GM12874 (cell line): Measurements from ENCODE around the gene OR10G7.

Experiments used
- TF ChIP-seq, protein P1 (sequence below): IDR thresholded peaks from 2 replicates; pipeline ENCODE4 v1.5.1; 2011; ENCODE audit warnings: low read depth, mild to moderate bottlenecking, control low read depth, low read length, moderate library complexity; ENCODE audit not compliant: insufficient read depth

The OR10G7 gene

GRCh38 chr11:124071623-124071948, 30.5 kb upstream of the OR10G7 start:
- TF ChIP-seq, protein P1, sequence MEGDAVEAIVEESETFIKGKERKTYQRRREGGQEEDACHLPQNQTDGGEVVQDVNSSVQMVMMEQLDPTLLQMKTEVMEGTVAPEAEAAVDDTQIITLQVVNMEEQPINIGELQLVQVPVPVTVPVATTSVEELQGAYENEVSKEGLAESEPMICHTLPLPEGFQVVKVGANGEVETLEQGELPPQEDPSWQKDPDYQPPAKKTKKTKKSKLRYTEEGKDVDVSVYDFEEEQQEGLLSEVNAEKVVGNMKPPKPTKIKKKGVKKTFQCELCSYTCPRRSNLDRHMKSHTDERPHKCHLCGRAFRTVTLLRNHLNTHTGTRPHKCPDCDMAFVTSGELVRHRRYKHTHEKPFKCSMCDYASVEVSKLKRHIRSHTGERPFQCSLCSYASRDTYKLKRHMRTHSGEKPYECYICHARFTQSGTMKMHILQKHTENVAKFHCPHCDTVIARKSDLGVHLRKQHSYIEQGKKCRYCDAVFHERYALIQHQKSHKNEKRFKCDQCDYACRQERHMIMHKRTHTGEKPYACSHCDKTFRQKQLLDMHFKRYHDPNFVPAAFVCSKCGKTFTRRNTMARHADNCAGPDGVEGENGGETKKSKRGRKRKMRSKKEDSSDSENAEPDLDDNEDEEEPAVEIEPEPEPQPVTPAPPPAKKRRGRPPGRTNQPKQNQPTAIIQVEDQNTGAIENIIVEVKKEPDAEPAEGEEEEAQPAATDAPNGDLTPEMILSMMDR: no peak

GRCh38 chr11:124070915-124071622, 29.9 kb upstream of the OR10G7 start:
- TF ChIP-seq, protein P1: peak; percentile 62

DNA sequence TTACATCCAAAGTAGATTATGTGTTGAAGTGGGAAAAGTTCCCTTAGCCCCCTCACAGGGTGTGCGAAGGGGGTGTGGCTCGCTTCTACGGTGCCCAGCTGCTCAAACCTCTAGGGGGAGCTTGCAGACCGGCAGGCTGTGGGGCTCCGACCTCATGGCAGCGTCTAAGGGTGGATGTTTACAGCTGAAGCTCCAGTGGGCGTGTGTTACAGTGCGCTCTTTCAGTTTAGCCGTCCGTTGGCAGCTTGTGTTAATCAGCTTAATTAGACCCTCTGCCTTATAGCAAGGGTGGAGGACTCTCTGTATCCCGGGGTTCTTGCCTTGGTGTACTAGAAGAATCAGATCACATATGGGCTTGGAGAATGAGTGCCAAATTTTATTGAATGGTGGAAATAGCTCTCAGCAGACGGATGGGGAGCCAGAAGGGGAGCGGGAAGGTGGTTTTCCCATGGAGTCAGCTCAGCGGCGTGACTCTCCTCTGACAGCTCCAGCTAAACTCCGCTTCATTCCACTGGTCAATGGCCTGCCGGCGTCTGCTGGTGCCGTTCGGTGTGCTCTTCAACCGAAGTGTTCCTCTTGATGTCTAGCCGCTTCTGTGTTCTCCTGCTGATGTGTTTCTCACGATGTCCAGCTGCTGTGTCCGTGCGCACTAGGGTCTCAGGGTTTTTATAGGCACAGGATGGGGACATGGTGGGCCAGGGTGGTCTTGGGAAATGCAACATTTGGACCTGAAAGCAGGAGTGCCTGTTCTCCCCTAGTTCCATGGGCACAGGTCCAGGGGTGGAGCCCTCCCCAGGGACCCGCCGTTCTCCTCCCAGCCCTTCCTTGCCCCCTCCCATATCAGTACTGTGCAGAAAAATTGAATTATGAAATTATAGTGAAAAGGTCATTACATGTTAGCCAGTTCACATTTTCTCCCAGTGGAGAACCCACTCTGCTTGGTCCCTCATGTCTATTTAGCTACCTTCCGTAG, 28.6 kb upstream of the OR10G7 start:
- TF ChIP-seq, protein P1: peak; percentile 73

GRCh38 chr11:124068601-124069110, 27.5 kb upstream of the OR10G7 start:
- TF ChIP-seq, protein P1: no peak

DNA sequence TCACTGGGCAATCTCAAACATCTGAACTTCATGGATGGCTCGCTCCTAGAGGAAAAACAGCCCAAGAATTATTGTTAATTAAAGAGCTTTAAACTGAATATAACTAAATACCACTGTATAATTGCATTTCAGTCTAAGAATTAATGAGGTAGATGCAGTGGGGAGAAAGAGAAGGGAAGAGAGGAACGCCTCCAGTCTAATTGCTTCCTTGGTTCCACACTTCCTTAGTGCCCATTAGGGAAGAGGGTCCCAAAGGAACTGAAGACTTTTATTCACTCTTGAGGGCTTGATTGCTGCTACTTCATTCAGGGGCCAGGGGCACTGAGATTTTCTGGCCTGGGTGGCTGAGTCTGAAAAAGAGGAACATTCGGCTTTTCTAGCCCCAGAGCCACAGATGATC, 11.8 kb upstream of the OR10G7 start:
- TF ChIP-seq, protein P1: no peak

- TF ChIP-seq, protein P1: no peak
Measured at GRCh38 chr11:124050748-124051147, 9.6 kb upstream of the OR10G7 start.

DNA sequence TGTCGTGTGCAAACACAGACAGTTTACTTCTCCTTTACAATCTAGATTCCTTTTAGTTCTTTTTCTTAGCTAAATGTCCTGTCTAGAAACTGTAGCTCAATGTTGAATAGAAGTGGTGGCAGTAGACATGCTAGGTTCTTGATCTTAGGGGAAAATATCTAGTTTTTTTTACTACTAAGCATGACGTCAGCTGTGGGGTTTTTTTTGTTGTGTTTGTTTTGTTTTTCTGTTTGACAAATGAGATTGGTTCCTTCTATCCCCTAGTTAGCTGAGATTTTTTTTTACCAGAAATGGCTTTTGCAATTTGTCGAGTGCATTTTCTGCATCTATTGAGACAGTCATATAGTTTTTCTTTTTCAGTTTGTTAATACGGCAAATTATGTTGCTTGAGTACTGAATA, 2.3 kb upstream of the OR10G7 start:
- TF ChIP-seq, protein P1: no peak
